ENCODE measurements around the gene GRPEL1. TPM values are rescaled to one million over a fixed set of nuclear protein-coding genes. Genes with fewer than 3 reads are reported as not detected.
"Not testable (repeated sequence)": the region's sequence is repeated elsewhere in the genome, so short reads cannot be mapped to it uniquely, and the experiment has no call there.

Gene GRPEL1
- 10 to 100 TPM; 38.7 to 45.2 (median 39.8) TPM for polyA plus RNA-seq (ENCODE audit: insufficient read length in 3 of 3)

- DNase-seq (ENCODE audit: low read depth in 3 of 3, low spot score in 2 of 3): peak; percentile 97 to 99 (median 99)
These were observed at the start of gene GRPEL1 for GRCh38 chr4:7067452-7068278. GRPEL1 (minus strand) TSS chr4:7068064; CDS start chr4:7068032, 32 bp downstream.

GRCh38 chr4:7116705-7117104 is 48.8 kb upstream of the GRPEL1 start:
- no peak for DNase-seq (ENCODE audit: low read depth in 3 of 3, low spot score in 2 of 3)

- DNase-seq (ENCODE audit: low read depth in 3 of 3, low spot score in 2 of 3): no peak
These were observed 47.9 kb upstream of the GRPEL1 start for GRCh38 chr4:7115557-7116340.

- no peak for DNase-seq (ENCODE audit: low read depth in 3 of 3, low spot score in 2 of 3)
These were observed 44.8 kb upstream of the GRPEL1 start for GRCh38 chr4:7112656-7113055.

GRCh38 chr4:7111441-7111840 is 43.6 kb upstream of the GRPEL1 start:
- DNase-seq (ENCODE audit: low read depth in 3 of 3, low spot score in 2 of 3): no peak

- DNase-seq (ENCODE audit: low read depth in 3 of 3, low spot score in 2 of 3): no peak
These were observed 42.7 kb upstream of the GRPEL1 start for GRCh38 chr4:7110546-7110945.

- no peak for DNase-seq (ENCODE audit: low read depth in 3 of 3, low spot score in 2 of 3)
These were observed 41.3 kb upstream of the GRPEL1 start for GRCh38 chr4:7109169-7109568.

GRCh38 chr4:7108660-7109059 is 40.8 kb upstream of the GRPEL1 start:
- no peak for DNase-seq (ENCODE audit: low read depth in 3 of 3, low spot score in 2 of 3)

- no peak for DNase-seq (ENCODE audit: low read depth in 3 of 3, low spot score in 2 of 3)
These were observed 40.3 kb upstream of the GRPEL1 start for GRCh38 chr4:7108046-7108625.

GRCh38 chr4:7107166-7107905 is 39.5 kb upstream of the GRPEL1 start:
- no peak for DNase-seq (ENCODE audit: low read depth in 3 of 3, low spot score in 2 of 3)

- no peak for DNase-seq (ENCODE audit: low read depth in 3 of 3, low spot score in 2 of 3)
These were observed 37.4 kb upstream of the GRPEL1 start for GRCh38 chr4:7105276-7105675.

- no peak for DNase-seq (ENCODE audit: low read depth in 3 of 3, low spot score in 2 of 3)
These were observed 36.6 kb upstream of the GRPEL1 start for GRCh38 chr4:7104366-7105031.

- no peak for DNase-seq (ENCODE audit: low read depth in 3 of 3, low spot score in 2 of 3)
These were observed 35.9 kb upstream of the GRPEL1 start for GRCh38 chr4:7103607-7104365.

- DNase-seq (ENCODE audit: low read depth in 3 of 3, low spot score in 2 of 3): no peak
These were observed 35.3 kb upstream of the GRPEL1 start for GRCh38 chr4:7103031-7103606.

GRCh38 chr4:7102516-7102909 is 34.6 kb upstream of the GRPEL1 start:
- not testable (repeated sequence) for DNase-seq (ENCODE audit: low read depth in 3 of 3, low spot score in 2 of 3)

GRCh38 chr4:7101692-7102515 is 34.0 kb upstream of the GRPEL1 start:
- DNase-seq (ENCODE audit: low read depth in 3 of 3, low spot score in 2 of 3): no peak

- no peak for DNase-seq (ENCODE audit: low read depth in 3 of 3, low spot score in 2 of 3)
These were observed 28.4 kb upstream of the GRPEL1 start for GRCh38 chr4:7096236-7096635.

- DNase-seq (ENCODE audit: low read depth in 3 of 3, low spot score in 2 of 3): no peak
These were observed 27.8 kb upstream of the GRPEL1 start for GRCh38 chr4:7095611-7096155.

Data from right renal cortex interstitium (tissue), 3 donors.